GM21360 (cell line): ENCODE measurements around the gene LAP3.

ENCODE experiments used
- ATAC-seq: cut with Tn5 transposase; IDR thresholded peaks from one replicate; pipeline ENCODE4 v1.9.1; 2021; ENCODE audit warnings: mild to moderate bottlenecking, moderate library complexity; ENCODE audit not compliant: unreplicated experiment

LAP3 gene

GRCh38 chr4:17614416-17615299 is 37.7 kb downstream of the LAP3 start, which contains the start of gene MED28:
MED28 (plus strand) TSS chr4:17614641; CDS start chr4:17614655, 14 bp downstream.
- peak; percentile 88 for ATAC-seq

DNA sequence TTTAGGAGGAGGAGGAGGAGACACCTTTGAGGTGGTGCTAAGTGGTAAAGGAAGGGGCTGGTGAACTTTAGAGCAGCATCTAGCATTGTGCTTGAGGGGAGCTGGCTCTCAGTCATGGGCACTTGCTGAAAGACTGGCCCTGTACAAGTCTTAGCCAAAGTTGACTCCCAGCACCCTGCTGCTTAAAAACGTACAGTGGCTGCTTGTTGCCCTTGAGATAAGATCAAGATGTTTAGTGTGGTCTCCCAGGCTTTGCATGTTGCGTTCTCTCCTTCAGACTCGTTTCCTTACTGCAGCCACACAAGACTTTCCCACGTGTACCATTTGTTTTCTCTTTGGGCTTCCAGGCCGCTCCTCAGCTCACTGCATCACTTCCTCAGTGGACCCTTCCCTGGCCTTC is 39.3 kb downstream of the LAP3 start:
- ATAC-seq = no peak

GRCh38 chr4:17618926-17619325 is 41.9 kb downstream of the LAP3 start:
- no peak for ATAC-seq

- no peak for ATAC-seq
These were observed 42.6 kb downstream of the LAP3 start for GRCh38 chr4:17619416-17620105.

DNA sequence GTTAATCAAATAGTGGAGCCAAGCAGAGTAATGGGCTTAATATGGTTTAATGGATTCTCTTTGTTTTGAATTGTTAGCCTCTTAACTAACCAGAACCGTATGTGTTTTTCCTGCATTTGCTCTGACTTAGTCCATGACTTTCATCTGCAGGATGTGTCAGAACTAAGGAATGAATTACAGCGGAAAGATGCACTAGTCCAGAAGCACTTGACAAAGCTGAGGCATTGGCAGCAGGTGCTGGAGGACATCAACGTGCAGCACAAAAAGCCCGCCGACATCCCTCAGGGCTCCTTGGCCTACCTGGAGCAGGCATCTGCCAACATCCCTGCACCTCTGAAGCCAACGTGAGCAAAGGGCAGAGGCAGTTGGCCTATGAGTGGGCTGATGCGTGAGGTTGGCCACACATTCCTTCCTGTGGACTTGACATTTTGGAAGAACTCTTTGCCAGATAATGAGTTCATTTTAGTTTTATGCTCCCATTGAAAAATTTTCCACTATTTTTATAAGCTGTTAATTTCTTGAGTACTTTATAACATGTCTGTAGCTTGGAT is 46.5 kb downstream of the LAP3 start:
- no peak for ATAC-seq

DNA sequence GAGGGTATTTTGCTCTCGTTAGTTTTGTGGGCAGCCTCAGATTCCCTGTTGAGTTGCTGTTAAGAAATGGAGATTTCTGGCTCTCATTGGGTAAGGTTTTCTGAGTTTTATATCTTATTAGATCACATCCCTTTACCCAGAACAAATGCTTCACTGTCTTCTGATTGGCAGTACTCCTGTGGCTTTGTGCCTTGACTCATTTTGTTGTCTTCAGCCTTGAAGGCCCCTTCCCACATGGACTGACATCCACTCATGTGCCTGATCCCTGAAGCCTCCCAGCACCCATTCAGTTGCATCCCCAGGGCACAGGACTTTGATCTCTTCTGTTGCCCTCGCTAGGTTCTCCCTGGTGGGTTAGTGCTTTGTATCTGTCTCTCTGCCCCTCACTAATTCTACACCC is 47.8 kb downstream of the LAP3 start:
- no peak for ATAC-seq

DNA sequence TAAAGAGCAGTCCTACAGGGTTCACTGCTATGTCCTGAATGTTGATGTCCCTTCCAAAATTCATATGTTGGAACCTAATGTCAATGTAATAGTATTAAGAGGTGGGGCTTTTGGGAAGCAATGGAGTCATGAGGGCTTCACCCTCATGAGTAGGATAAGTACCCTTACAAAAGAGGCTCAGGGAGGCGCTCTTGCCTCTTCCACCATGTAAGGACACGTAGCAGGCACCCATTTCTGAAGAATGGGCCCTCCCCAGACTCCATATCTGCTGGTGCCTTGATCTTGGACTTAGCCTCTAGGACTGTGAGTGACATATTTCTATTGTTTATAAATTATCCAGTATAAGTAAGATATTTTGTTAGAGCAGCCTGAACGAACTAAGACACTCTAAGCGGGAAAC is 53.2 kb downstream of the LAP3 start:
- ATAC-seq = no peak

DNA sequence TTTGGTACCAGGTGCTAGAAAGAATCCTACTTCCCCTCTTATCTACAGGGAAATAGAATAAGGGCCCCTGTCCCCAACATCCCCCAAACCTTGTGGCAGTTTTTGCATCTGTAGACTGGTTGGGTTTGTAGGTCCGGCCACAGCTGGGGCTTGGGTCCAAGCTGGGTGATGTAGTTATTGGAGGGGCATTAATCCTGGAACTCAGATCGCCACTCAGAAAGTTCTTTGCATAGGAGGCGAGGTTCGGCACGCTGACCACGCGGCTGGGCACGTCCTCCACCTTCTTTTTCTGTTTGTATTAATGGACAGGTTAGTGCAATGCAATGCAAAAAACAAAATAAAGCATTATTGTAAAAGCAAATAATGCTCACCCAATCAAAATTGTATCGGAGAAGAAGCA is 56.6 kb downstream of the LAP3 start:
- no peak for ATAC-seq

GRCh38 chr4:17635056-17635455 is 58.1 kb downstream of the LAP3 start:
- ATAC-seq = no peak

DNA sequence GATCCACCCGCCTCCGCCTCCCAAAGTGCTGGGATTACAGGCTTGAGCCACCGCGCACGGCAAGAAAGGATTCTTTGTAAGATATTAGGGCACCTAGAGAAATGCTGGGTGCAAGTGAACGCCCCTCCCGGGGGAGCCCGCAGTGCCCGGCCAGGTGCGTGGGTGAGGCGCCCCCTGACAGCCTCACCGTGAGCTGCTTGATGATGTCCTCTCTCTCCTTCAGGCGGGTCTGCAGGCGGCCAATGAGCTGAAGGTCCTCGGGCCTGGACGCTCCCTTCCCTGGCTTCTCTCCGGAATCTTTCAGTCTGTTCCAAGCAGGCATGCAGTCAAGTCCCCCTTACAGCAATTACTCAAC is 59.3 kb downstream of the LAP3 start:
- ATAC-seq = peak; percentile 11

DNA sequence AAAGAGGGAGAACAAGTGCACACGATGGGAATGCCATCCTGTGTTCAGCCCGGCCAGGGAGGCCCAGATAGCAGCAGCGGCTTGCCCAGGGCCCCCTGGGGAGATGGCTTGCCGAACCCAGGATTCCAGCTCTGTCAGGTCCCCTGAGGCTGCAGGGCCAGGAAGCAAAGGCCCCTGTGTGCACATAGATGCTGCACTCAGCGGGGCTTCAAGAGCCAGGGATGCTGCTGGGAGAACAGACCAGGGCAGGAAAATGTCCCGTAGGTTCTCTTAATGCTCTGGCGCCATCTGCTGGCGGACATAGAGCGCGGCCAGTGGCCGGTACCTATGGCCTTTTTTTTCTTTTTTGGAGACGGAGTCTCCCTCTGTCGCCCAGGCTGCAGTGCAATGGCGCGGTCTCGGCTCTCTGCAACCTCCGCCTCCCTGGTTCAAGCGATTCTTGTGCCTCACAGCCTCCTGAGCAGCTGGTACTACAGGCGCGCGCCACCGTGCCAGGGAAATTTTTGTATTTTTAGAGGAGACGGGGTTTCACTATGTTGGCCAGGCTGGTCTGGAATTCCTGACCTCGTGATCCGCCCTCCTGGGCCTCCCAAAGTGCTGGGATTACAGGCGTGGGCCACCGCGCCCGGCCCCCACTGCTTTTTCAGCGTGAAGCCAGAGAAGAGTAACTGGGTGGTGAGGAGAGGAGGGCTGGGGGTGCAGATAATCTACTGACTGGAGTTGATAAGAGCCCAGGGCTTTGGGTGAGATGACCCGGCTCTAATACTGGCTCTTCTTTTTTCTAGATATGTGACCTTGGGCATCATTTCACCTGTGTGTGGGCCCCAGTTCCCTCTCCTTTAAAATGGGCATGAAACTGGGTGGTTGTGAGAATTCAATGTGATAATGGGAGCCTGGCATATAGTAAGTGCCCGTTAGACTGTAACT is 60.0 kb downstream of the LAP3 start:
- ATAC-seq = peak; percentile 95

- no peak for ATAC-seq
These were observed 62.1 kb downstream of the LAP3 start for GRCh38 chr4:17639136-17639535.

DNA sequence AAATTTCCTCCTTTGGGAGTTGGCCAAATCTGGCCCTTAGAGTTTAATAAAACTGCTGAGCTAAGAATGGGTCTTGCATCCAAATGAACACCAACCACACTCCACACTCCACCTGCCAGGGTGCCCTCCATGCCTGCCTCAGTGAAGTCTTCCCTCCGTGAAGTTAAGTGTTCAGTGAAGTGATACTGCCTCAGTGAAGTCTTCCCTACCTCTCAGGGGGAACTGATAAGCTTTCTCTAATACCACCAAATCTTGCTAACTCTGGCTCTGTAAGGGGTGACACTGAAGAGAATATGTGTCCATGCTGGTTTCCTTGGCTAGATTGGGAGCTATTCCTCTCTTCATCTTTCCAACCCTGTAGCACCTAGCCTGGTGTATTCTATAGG is 65.4 kb downstream of the LAP3 start:
- no peak for ATAC-seq

GRCh38 chr4:17646693-17647092 is 69.7 kb downstream of the LAP3 start:
- ATAC-seq = no peak

DNA sequence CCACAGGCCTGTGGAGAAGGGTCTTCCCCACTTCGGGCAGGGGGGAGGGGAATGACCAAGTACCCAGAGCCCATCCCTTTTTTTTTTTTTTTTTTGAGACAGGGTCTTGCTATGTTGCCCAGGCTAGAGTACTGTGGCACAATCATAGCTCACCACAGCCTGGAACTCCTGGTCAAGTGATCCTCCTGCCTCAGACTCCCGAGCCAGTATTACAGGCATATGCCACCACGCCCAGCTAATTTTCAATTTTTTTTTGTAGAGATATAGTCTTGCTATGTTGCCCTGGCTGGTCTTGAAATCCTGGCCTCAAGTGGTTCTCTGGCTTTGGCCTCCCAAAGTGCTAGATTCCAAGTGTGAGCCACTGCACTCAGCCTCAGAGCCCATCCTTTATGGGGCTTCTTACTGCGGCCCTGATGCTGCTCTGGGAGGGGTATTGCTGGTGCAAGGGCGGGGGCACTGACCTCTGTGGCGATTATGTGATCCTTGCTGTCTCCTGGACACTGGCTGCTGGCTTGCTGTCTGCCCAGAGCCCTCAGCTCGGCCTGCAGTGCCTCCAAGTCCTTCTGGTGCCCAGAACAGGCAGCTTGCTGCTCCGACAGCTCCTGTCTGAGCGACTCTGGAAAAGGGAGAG is 70.3 kb downstream of the LAP3 start:
- ATAC-seq = no peak

- ATAC-seq = no peak
These were observed 70.9 kb downstream of the LAP3 start for GRCh38 chr4:17647927-17648326.

- ATAC-seq = no peak
These were observed 73.4 kb downstream of the LAP3 start for GRCh38 chr4:17650406-17650805.

DNA sequence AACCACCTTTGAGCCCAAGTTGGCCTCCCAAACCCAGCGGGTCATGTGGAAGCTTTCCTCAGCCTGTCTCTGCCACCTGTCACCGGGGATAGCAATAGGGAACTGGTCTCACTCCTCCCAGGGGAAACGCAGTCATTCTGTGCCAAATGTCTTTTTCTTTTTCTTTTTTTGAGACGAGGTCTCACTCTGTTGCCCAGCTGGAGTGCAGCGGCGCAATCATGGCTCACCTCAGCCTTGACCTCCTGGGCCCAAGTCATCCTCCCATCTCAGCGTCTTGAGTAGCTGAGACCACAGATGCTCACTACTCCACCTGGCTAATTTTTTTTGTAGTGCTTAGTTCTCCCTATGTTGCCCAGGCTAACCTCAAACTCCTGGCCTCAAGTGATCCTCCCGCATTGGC is 77.7 kb downstream of the LAP3 start:
- ATAC-seq = no peak

- ATAC-seq = no peak
These were observed 80.1 kb downstream of the LAP3 start for GRCh38 chr4:17657090-17657489.
